GM12801 (cell line): ENCODE measurements around the gene EGF.

ENCODE experiments used
- TF ChIP-seq, protein P1 (sequence below): IDR thresholded peaks from one replicate; pipeline ENCODE4 v1.5.1; 2011; ENCODE audit warnings: control low read depth; ENCODE audit not compliant: insufficient read length; ENCODE audit errors: extremely low read depth

EGF gene

DNA sequence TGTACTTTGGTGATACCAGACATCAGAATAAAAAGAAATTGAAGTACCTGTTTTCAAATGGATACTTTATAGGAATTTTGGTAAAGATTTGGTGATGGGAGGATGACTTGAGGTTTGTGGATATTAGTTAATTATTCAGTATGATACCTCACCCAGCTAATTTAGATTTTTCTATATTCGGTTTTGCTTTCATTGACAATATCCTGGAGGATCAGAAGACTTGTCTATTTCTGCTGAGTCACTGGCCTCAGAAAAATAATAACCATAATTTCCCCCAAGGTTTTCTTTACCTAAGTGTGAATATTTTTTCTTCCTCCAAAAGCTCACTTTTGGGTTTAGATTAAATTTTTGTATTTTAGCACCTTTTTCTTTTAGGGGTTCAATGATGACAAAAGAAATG, 100.2 kb downstream of the EGF start:
- TF ChIP-seq, protein P1, sequence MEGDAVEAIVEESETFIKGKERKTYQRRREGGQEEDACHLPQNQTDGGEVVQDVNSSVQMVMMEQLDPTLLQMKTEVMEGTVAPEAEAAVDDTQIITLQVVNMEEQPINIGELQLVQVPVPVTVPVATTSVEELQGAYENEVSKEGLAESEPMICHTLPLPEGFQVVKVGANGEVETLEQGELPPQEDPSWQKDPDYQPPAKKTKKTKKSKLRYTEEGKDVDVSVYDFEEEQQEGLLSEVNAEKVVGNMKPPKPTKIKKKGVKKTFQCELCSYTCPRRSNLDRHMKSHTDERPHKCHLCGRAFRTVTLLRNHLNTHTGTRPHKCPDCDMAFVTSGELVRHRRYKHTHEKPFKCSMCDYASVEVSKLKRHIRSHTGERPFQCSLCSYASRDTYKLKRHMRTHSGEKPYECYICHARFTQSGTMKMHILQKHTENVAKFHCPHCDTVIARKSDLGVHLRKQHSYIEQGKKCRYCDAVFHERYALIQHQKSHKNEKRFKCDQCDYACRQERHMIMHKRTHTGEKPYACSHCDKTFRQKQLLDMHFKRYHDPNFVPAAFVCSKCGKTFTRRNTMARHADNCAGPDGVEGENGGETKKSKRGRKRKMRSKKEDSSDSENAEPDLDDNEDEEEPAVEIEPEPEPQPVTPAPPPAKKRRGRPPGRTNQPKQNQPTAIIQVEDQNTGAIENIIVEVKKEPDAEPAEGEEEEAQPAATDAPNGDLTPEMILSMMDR: no peak

DNA sequence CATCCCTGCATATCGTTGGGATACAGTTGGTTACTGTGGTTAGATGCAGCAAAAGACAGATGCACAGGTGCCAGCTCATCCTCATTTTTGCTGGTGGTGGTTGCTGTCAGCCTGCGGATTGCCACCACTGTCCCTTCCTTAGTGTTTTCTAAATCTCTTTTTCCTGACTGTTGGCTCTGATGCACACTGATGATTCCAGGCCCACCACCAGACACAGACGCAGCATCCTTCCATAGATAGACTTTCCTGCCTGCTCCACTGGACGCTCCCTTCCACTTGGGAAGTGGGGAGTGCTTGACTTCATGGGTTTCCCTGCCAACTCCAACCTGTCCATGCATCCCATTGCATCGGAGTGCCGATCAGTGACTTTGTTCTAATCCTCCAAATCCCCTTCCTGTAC, 101.5 kb downstream of the EGF start:
- TF ChIP-seq, protein P1: no peak

DNA sequence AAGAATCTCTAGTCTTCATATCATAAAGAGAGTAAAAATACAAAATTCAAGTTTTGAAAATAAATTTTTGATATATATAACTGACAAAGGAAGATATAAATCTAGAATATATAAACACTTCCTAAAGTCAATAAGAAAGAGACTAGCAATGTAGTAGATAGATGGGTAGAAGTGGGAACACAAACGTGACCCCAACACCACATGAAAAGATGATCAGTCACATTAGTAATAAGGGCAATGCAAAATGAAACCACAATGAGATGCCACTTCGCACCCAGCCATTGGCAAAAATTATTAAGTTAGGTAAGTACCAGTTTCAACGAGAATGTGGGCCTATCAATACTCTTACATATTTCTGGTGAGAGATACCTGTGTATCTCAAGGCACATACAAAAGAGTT, 106.5 kb downstream of the EGF start:
- TF ChIP-seq, protein P1: no peak

DNA sequence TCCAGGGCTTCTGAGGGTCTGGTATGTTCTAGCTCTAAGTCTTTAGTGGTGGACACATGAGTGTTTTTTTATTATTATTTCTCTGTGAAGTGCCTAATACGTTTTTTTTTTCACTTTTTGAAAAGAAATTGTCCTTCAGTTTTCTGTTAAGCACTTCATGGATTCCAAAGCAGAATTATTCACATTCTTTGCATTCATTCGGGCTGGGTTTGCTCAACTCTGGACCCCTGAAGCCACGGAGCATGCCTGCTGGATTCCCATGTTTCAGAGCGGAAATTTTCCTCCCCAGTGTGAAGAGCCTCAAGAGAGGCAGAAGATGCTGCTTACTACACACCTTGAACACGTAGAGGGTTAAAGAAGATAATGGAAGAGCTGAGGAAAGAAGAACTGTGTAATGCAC, 107.5 kb downstream of the EGF start:
- TF ChIP-seq, protein P1: no peak

DNA sequence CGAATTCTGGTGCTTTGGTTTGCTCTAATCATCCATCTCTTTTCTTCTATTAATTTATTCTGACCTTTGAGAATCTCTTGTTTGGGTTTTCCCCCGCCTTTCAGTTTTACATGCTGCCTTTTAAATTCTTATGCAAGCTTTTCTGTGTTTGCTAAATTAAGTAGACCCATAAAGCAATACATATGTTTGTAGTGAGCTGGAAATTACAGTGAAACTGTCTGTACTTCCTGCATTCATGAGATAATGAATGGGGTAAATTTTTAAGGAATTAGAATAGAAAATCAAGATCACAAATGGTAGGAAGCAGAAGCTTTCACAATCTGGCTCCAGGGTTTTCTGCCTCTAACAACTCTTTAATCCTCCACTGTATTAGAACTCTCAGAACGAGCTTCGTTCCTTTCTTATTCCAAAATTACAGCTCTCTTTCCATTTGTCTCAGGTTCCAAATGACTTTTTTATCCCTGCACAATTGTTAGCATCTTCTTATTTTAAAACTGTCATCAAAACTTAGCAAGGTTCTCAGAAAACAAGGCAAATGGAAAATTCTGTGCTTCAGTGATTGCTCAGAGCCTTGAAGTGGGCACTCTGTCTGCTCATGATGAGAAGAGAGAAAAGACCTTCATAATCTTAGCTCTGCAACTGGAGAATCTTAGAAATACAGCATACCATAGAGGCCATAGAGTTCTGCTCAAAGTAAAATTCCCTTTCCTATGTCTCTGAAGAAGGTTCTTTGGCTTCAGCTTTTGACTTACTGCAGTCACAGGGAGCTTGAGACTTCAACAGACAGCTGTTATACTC, 108.2 kb downstream of the EGF start:
- TF ChIP-seq, protein P1: no peak

DNA sequence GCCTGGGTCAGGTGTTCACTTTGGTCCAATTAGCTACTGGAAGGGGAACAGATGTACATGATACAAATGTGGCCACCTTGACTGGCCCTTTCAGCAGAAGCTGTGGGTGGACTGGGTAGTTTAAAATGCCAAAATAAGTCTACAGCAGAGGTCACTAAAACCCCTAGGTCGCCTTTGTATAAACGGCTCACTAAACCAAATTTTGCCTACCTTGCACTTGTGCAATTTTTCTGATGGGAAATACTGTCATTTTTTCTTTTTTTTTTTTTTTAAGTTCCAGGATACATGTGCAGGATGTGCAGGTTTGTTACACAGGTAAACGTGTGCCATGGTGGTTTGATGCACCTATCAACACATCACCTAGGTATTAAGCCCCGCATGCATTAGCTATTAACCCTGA, 109.8 kb downstream of the EGF start:
- TF ChIP-seq, protein P1: no peak

DNA sequence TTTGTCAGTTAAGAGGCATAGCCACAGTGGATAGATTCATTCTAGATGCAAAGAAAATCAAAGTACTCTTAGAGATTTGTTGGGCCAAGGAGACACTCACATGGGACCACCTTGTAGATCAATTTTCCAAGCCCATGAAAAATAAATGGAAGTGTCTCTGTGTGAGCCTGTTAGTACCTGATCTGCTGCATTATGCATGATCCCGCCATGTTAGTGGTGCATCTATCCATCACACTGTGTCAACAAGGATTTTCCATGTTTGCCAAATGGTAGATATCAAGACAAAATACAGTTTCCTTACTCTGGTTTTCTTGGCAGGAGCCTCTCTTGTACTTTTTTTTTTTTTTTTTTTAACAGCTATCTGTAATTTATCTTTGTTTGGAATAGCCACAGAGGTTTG, 112.4 kb downstream of the EGF start:
- TF ChIP-seq, protein P1: no peak

DNA sequence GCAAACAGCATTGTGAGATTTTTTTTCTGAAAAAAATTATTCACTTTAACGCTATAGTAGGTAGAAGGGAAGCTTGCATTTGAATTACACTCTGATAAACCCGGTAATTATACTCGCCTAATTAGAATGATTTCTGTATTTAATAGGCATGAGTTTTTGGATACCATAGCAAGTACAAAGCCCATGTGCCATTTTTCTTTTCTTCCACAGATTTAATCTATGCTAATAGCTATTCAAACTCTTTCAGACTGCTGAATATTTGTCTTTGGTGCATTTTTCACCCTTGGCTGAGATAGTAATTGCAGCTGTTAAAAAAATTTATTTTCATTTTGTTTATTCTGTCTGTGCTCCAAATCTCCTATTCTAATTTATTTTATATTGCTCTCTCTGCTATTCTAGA, 113.0 kb downstream of the EGF start:
- TF ChIP-seq, protein P1: no peak
